ENCODE measurements around the gene PIK3CD.

PIK3CD gene

DNA sequence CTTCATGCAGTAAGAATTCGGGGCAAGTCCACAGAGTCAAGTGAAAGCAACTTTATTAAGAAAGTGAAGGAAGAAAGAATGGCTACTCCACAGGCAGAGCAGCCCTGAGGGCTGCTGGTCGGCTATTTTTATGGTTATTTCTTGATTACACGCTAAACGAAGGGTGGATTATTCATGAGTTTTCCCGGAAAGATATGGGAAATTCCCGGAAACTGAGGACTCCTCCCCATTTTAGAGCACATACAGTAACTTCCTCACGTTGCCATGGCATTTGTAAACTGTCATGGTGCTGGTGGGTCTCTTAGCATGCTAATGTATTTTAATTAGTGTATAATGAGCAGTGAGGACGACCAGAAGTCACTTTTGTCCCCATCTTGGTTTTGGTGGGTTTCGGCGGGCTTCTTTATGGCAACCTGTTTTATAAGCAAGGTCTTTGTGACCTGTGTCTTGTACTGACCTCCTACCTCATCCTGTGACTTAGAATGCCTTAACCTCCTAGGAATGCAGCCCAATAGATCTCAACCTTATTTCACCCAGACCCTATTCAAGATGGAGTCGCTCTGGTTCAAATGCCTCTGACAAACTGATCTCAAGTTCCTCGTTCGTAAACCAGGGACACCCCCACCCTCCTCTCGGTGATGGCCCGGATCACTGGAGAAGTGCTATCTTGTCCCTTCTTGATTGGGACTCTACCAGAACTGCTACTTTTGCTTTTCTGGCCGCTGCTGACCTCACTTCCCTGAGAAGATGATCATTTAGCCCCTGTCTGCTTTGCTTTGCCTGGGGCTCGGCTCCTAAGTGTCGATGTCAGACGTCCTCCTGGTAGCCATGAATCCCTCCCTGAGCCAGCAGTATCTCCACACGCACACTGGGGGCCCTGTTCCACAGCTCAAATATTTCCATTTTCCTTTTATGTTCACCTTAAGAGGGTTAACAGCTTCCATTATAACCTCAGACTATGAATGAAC lies 123.5 kb downstream of the PIK3CD start:
- no peaks in the 10 kb centered on the region for H3K9me3 ChIP-seq (ENCODE audit: control extremely low read depth in 1 of 5, control insufficient read depth in 4 of 5, insufficient read depth in 2 of 5, low read depth in 1 of 5, low read length in 4 of 5)
- no peaks in the 10 kb centered on the region for H3K4me1 ChIP-seq (ENCODE audit: control extremely low read depth in 1 of 4, control insufficient read depth in 4 of 4, insufficient read depth in 4 of 4, low read length in 3 of 4)
- no peak for DNase-seq
- no peaks in the 10 kb centered on the region for H3K27me3 ChIP-seq (replicated peaks in 2 of 5; ENCODE audit: control insufficient read depth in 4 of 5, insufficient read depth in 5 of 5, low read length in 4 of 5)
- ChIA-PET POLR2A (no interaction called here), CTCF (interaction anchor here (1.2 kb wide), 1 partner anchor 94 kb away, joined by 3 read pairs; no protein-coding TSS in a partner anchor)
- WGBS (ENCODE audit: insufficient coverage), result 97% methylated on average over 17 of the region's 20 CpGs
- no peak overlapping the region for H3K27ac ChIP-seq (ENCODE audit: insufficient read depth in 1 of 2, low read depth in 1 of 2, low read length in 2 of 2, poor library complexity in 1 of 2, severe bottlenecking in 2 of 2)
- peaks cover 5 to 17% (median 13%) of the 10 kb centered on the region in 4 experiments for H3K36me3 ChIP-seq (ENCODE audit: control insufficient read depth in 4 of 4, insufficient read depth in 4 of 4, low read length in 3 of 4)
- H3K4me3 ChIP-seq (ENCODE audit: control insufficient read depth in 1 of 7, extremely low read depth in 1 of 7, insufficient read depth in 4 of 7, low read depth in 2 of 7, low read length in 6 of 7), result no peak overlapping the region

DNA sequence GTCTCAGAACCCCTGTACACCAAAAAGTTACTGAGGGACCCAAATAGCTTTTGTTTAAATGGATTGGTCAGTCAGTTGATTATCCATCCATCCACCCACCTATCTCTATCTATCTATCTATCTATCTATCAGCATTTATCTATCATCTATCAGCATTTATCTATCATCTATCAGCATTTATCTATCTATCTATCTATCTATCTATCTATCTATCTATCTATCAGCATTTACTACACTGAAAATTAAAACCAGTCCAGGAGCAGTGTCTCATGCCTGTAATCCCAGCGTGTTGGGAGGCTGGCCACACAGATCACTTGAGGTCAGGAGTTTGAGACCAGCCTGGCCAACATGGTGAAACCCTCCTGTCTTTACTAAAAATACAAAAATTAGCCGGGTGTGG lies 125.2 kb downstream of the PIK3CD start:
- Histone ChIP-seq H3K4me1 (ENCODE audit: control extremely low read depth in 1 of 4, control insufficient read depth in 4 of 4, insufficient read depth in 4 of 4, low read length in 3 of 4) (no peaks in the 10 kb centered on the region), H3K27me3 (replicated peaks in 2 of 5; ENCODE audit: control insufficient read depth in 4 of 5, insufficient read depth in 5 of 5, low read length in 4 of 5) (no peaks in the 10 kb centered on the region), H3K4me3 (ENCODE audit: control insufficient read depth in 1 of 7, extremely low read depth in 1 of 7, insufficient read depth in 4 of 7, low read depth in 2 of 7, low read length in 6 of 7) (no peak overlapping the region), H3K9me3 (ENCODE audit: control extremely low read depth in 1 of 5, control insufficient read depth in 4 of 5, insufficient read depth in 2 of 5, low read depth in 1 of 5, low read length in 4 of 5) (no peaks in the 10 kb centered on the region), H3K27ac (ENCODE audit: insufficient read depth in 1 of 2, low read depth in 1 of 2, low read length in 2 of 2, poor library complexity in 1 of 2, severe bottlenecking in 2 of 2) (no peak overlapping the region), H3K36me3 (ENCODE audit: control insufficient read depth in 4 of 4, insufficient read depth in 4 of 4, low read length in 3 of 4) (peaks cover 4 to 15% (median 13%) of the 10 kb centered on the region in 4 experiments)
- DNase-seq, result no peak
- CTCF ChIA-PET, result interaction anchor here (0.7 to 1.3 kb wide), 3 partner anchors 10 to 250 kb away, joined by 3 read pairs; no protein-coding TSS in a partner anchor
- WGBS (ENCODE audit: insufficient coverage), result 92% methylated on average over 2 of the region's 2 CpGs
- POLR2A ChIA-PET, result interaction anchor here (0.7 kb wide), 1 partner anchor 164 kb away, joined by 3 read pairs; no protein-coding TSS in a partner anchor

Measured in common myeloid progenitor, CD34-positive (primary cell).